GM21423 (cell line): Measurements from ENCODE around the gene ADAMTS14.

Experiments
- ATAC-seq: cut with Tn5 transposase; IDR thresholded peaks from one replicate; pipeline ENCODE4 v1.9.1; 2021; ENCODE audit warnings: mild to moderate bottlenecking, moderate library complexity; ENCODE audit not compliant: unreplicated experiment

ADAMTS14 gene

DNA sequence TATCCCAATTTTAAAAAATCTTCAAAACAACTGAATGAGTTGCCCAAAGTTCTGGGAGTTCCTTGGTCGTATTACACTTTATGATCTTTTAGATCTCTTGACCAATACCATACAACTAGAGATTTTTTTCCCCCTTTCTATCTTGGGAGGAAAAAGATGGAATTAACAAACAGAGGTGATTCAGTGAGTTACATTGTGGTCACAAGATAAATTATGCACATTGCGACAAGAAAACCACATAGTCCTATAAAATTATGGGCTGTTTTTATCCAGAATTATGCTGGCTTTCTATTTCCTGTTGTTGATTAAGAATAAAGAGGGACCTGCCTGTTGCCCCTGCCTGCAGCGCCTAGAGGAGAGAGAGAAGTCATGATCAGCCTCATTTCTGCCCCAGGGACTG lies 135.2 kb downstream of the ADAMTS14 start:
- no peak for ATAC-seq

- no peak for ATAC-seq
These were observed 136.8 kb downstream of the ADAMTS14 start for GRCh38 chr10:70809011-70809611.

GRCh38 chr10:70809726-70810125 lies 137.4 kb downstream of the ADAMTS14 start:
- ATAC-seq, result no peak

DNA sequence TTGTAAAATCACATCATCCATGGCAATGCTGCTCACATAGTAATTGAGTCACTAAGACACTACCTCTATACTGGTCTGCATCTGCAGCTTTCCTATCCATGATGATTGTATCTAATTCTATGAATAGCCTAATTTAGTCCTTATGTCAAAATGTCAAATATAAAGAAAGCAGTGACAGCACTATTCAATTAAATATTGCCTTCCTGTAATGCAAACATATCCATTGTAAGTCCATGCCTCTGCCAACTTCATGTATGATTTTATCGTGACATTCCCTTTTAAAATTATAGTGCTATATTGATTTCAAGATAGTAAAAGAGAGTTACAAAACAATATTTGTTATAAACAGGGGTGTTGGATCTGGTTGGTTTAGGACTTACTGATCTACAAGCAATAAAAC lies 138.7 kb downstream of the ADAMTS14 start:
- ATAC-seq, result no peak

DNA sequence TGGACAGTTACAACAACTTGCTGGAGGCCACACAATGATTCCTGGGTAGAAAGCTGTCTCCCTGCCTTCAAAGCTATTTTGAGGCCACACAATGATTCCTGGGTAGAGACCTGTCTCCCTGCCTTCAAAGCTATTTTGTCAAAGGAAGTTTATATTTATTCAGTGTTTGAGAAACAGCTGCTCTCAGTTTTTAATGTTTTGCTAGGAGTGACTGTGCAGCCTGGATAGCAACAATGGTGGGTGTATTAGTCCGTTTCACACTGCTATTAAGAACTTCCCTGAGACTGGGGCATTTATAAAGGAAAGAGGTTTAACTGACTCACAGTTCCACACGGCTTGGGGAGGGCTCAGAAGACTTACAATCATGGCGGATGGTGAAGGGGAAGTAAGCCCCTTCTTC lies 139.6 kb downstream of the ADAMTS14 start:
- no peak for ATAC-seq
